HepG2 (cell line): ENCODE measurements around the gene NABP2. TPM values are rescaled to one million over a fixed set of nuclear protein-coding genes. Genes with fewer than 3 reads are reported as not detected.

Experiments used
- BRF2 ChIP-seq: sonication (generic); formaldehyde crosslinking; IDR thresholded peaks from 2 replicates; pipeline ENCODE4 v1.8.1; 2022; ENCODE audit warnings: mild to moderate bottlenecking, missing genetic modification reagents
- CBX5 ChIP-seq: sonication (generic); formaldehyde crosslinking; IDR thresholded peaks from 2 replicates; pipeline ENCODE4 v1.4.0; 2020; ENCODE audit warnings: missing genetic modification reagents, borderline replicate concordance
- FOXA3 ChIP-seq: IDR thresholded peaks from 2 replicates; pipeline ENCODE4 v1.6.1; 2016; ENCODE audit warnings: missing genetic modification reagents, missing compliant biosample characterization
- GATA4 ChIP-seq: sonication (generic); IDR thresholded peaks from 2 replicates; pipeline ENCODE4 v1.6.1; 2016; ENCODE audit warnings: antibody characterized with exemption, low read depth, borderline replicate concordance
- KDM5A ChIP-seq: fragments of 200-600 bp; sonication (generic); IDR thresholded peaks from 2 replicates; pipeline ENCODE4 v1.7.0; 2018; ENCODE audit warnings: antibody characterized with exemption, mild to moderate bottlenecking, low read length, borderline replicate concordance
- REPIN1 ChIP-seq: sonication (generic); formaldehyde crosslinking; IDR thresholded peaks from 2 replicates; pipeline ENCODE4 v1.8.0; 2022; ENCODE audit warnings: missing genetic modification reagents, low read depth, mild to moderate bottlenecking, borderline replicate concordance
- SPEN ChIP-seq: sonication (generic); formaldehyde crosslinking; IDR thresholded peaks from 2 replicates; pipeline ENCODE4 v1.5.1; 2020; ENCODE audit warnings: low read depth, mild to moderate bottlenecking, missing genetic modification reagents
- TBX2 ChIP-seq: sonication (generic); formaldehyde crosslinking; IDR thresholded peaks from 2 replicates; pipeline ENCODE4 v1.5.0; 2020; ENCODE audit warnings: missing genetic modification reagents, mild to moderate bottlenecking, borderline replicate concordance
- ZNF792 ChIP-seq: IDR thresholded peaks from 2 replicates; pipeline ENCODE4 v1.6.1; 2016
- polyA plus RNA-seq, 8 experiments: library from polyadenylated mRNA; depleted of rRNA in 3 of 8; stranded (reverse) in 7 of 8; unstranded in 1 of 8; fragments of >200 nt; fragmentation: Illumina TruSeq in 4 of 8; extraction: Trizol in 4 of 8; gene quantifications; 2 replicates each; pipeline versions ENCODE4 v1.2.1 to v1.2.3, GENCODE V29; 2011 to 2016; ENCODE audit warnings: low read depth in 4 of 8, missing spikeins in 1 of 8, mixed read lengths in 1 of 8; ENCODE audit not compliant: insufficient read depth in 1 of 8
- total RNA-seq, 5 experiments: library from RNA; depleted of rRNA; stranded (reverse); fragments of >200 nt; fragmentation: Illumina TruSeq; extraction: Trizol; gene quantifications; 2 replicates each; pipeline ENCODE4 v1.2.3, GENCODE V29; 2016; ENCODE audit warnings: low read depth in 1 of 5
- TF ChIP-seq, protein P1 (sequence below): sonication (generic); formaldehyde crosslinking; IDR thresholded peaks from 2 replicates; pipeline ENCODE4 v1.4.0; 2020; ENCODE audit warnings: missing genetic modification reagents
- TF ChIP-seq, protein P2 (sequence below): sonication (generic); formaldehyde crosslinking; IDR thresholded peaks from 2 replicates; pipeline ENCODE4 v1.5.1; 2020; ENCODE audit warnings: missing genetic modification reagents, mild to moderate bottlenecking, borderline replicate concordance
- TF ChIP-seq, protein P3 (sequence below): sonication (generic); formaldehyde crosslinking; IDR thresholded peaks from 2 replicates; pipeline ENCODE4 v1.4.0; 2020; ENCODE audit warnings: missing genetic modification reagents
- TF ChIP-seq, protein P4 (sequence below): sonication (generic); formaldehyde crosslinking; IDR thresholded peaks from 2 replicates; pipeline ENCODE4 v1.4.0; 2020; ENCODE audit warnings: missing genetic modification reagents

Gene NABP2
- total and polyA plus RNA-seq, 2 of the 13 experiments (the other 11 are each of a cell fraction or from before 2014, with no cell fraction given): 33.2 to 35.5 TPM

DNA sequence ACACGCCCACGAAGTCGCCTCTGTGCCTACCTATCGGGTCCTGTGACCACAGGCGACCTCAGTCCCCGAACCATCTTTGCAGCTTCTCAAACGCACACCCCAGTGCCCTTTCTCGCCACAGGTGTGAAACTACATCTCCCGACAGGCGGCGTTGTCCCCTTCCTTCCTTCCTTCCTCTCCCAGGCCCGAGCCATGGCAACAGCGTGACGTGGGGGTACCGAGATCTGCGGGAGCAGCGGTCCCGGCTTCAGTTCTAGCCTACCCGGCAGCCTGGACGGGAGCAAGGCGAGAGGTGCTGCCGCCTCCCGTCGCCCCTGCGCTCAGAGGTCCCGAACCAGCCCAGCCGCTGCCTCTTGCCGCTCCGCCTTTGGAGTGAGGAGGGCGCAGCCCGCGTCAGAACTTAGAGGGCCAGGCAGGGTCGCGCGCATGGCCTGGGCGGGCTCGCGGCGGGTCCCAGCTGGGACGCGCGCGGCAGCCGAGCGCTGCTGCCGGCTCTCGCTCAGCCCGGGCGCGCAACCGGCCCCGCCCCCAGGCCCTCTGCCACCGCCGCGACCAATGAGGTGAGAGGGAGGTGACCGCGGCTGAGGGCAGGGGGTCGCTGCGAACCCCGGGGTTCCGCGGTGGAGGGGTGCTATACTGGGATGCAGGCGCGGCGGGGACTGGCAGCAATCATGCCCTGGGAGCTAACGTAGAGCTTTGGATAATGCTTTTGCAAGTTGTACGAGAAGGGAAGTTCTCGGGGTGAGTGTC lies 42.7 kb downstream of the NABP2 start, which contains the start of gene COQ10A (continued):
- TF ChIP-seq, protein P1, sequence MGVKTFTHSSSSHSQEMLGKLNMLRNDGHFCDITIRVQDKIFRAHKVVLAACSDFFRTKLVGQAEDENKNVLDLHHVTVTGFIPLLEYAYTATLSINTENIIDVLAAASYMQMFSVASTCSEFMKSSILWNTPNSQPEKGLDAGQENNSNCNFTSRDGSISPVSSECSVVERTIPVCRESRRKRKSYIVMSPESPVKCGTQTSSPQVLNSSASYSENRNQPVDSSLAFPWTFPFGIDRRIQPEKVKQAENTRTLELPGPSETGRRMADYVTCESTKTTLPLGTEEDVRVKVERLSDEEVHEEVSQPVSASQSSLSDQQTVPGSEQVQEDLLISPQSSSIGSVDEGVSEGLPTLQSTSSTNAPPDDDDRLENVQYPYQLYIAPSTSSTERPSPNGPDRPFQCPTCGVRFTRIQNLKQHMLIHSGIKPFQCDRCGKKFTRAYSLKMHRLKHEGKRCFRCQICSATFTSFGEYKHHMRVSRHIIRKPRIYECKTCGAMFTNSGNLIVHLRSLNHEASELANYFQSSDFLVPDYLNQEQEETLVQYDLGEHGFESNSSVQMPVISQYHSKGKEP (CRISPR knock-in tag): no peak
- peak; percentile 95 for TF ChIP-seq REPIN1 (CRISPR knock-in tag)
- TF ChIP-seq TBX2 (CRISPR knock-in tag): peak; percentile 98
- TF ChIP-seq, protein P2, sequence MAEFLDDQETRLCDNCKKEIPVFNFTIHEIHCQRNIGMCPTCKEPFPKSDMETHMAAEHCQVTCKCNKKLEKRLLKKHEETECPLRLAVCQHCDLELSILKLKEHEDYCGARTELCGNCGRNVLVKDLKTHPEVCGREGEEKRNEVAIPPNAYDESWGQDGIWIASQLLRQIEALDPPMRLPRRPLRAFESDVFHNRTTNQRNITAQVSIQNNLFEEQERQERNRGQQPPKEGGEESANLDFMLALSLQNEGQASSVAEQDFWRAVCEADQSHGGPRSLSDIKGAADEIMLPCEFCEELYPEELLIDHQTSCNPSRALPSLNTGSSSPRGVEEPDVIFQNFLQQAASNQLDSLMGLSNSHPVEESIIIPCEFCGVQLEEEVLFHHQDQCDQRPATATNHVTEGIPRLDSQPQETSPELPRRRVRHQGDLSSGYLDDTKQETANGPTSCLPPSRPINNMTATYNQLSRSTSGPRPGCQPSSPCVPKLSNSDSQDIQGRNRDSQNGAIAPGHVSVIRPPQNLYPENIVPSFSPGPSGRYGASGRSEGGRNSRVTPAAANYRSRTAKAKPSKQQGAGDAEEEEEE (CRISPR knock-in tag): no peak
- TF ChIP-seq SPEN: peak; percentile 68
- TF ChIP-seq, protein P3, sequence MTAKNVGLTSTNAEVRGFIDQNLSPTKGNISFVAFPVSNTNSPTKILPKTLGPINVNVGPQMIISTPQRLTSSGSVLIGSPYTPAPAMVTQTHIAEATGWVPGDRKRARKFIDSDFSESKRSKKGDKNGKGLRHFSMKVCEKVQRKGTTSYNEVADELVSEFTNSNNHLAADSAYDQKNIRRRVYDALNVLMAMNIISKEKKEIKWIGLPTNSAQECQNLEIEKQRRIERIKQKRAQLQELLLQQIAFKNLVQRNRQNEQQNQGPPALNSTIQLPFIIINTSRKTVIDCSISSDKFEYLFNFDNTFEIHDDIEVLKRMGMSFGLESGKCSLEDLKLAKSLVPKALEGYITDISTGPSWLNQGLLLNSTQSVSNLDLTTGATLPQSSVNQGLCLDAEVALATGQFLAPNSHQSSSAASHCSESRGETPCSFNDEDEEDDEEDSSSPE: peak; percentile 74
- TF ChIP-seq ZNF792 (CRISPR knock-in tag): peak; percentile 89
- peak; percentile 52; the same call in 1 of the 2 replicates for TF ChIP-seq FOXA3
- peak; percentile 76; the same call in 1 of the 2 replicates for TF ChIP-seq CBX5 (CRISPR knock-in tag)
- TF ChIP-seq KDM5A: peak; percentile 61; the same call in 1 of the 2 replicates
- TF ChIP-seq GATA4: 0 out of 2 replicates have a peak, but pooled peaks have one; percentile 19
- TF ChIP-seq, protein P4, sequence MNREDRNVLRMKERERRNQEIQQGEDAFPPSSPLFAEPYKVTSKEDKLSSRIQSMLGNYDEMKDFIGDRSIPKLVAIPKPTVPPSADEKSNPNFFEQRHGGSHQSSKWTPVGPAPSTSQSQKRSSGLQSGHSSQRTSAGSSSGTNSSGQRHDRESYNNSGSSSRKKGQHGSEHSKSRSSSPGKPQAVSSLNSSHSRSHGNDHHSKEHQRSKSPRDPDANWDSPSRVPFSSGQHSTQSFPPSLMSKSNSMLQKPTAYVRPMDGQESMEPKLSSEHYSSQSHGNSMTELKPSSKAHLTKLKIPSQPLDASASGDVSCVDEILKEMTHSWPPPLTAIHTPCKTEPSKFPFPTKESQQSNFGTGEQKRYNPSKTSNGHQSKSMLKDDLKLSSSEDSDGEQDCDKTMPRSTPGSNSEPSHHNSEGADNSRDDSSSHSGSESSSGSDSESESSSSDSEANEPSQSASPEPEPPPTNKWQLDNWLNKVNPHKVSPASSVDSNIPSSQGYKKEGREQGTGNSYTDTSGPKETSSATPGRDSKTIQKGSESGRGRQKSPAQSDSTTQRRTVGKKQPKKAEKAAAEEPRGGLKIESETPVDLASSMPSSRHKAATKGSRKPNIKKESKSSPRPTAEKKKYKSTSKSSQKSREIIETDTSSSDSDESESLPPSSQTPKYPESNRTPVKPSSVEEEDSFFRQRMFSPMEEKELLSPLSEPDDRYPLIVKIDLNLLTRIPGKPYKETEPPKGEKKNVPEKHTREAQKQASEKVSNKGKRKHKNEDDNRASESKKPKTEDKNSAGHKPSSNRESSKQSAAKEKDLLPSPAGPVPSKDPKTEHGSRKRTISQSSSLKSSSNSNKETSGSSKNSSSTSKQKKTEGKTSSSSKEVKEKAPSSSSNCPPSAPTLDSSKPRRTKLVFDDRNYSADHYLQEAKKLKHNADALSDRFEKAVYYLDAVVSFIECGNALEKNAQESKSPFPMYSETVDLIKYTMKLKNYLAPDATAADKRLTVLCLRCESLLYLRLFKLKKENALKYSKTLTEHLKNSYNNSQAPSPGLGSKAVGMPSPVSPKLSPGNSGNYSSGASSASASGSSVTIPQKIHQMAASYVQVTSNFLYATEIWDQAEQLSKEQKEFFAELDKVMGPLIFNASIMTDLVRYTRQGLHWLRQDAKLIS (CRISPR knock-in tag): peak; percentile 35; the same call in 1 of the 2 replicates
- 0 out of 2 replicates have a peak, but pooled peaks have one; percentile 64 for TF ChIP-seq BRF2
